ENCODE data around the gene DGKG.

DNA sequence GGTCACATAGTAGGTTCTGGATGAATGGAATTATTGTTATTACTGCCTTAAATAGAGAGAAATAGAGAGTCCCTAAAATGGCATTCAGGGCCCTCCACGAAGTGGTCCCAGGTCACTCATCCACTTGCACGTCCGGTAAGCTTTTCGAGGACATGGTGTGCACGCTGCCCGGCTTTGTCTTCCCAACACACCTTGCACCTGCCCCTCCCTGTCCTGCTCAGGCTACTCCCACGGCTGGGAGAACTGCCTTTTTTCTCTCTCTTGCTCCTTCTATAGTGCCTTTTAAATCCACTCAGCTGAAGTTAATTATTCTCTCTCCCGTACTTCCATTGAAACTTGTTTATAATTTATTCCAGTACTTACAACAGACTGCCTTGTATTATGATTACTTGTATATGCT is 5.6 kb upstream of the DGKG start:
- TF ChIP-seq NR1H2 (CRISPR knock-in tag; IDR thresholded peaks at IDR 0.05) = no peak
- TF ChIP-seq, protein P1, sequence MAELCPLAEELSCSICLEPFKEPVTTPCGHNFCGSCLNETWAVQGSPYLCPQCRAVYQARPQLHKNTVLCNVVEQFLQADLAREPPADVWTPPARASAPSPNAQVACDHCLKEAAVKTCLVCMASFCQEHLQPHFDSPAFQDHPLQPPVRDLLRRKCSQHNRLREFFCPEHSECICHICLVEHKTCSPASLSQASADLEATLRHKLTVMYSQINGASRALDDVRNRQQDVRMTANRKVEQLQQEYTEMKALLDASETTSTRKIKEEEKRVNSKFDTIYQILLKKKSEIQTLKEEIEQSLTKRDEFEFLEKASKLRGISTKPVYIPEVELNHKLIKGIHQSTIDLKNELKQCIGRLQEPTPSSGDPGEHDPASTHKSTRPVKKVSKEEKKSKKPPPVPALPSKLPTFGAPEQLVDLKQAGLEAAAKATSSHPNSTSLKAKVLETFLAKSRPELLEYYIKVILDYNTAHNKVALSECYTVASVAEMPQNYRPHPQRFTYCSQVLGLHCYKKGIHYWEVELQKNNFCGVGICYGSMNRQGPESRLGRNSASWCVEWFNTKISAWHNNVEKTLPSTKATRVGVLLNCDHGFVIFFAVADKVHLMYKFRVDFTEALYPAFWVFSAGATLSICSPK (IDR thresholded peaks at IDR 0.05; ENCODE audit: borderline replicate concordance) = no peak
- TF ChIP-seq, protein P2, sequence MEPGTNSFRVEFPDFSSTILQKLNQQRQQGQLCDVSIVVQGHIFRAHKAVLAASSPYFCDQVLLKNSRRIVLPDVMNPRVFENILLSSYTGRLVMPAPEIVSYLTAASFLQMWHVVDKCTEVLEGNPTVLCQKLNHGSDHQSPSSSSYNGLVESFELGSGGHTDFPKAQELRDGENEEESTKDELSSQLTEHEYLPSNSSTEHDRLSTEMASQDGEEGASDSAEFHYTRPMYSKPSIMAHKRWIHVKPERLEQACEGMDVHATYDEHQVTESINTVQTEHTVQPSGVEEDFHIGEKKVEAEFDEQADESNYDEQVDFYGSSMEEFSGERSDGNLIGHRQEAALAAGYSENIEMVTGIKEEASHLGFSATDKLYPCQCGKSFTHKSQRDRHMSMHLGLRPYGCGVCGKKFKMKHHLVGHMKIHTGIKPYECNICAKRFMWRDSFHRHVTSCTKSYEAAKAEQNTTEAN (CRISPR knock-in tag; IDR thresholded peaks at IDR 0.05) = no peak
- no peak for TF ChIP-seq HDAC8 (tag; IDR thresholded peaks at IDR 0.05)
- no peak for TF ChIP-seq ZKSCAN8 (CRISPR knock-in tag; IDR thresholded peaks at IDR 0.05)
- TF ChIP-seq SRSF9 (IDR thresholded peaks at IDR 0.05; ENCODE audit: borderline replicate concordance, low read depth, low read length) = no peak
- TF ChIP-seq BCOR (IDR thresholded peaks at IDR 0.05) = no peak
- no peak for TF ChIP-seq CREB1 (IDR thresholded peaks at IDR 0.05)
- TF ChIP-seq CREB1 (CRISPR knock-in tag; IDR thresholded peaks at IDR 0.05) = no peak
